ENCODE data around the gene TMEM131. TPM values are rescaled to one million over a fixed set of nuclear protein-coding genes. Genes with fewer than 3 reads are reported as not detected.

The TMEM131 gene
- total and polyA plus RNA-seq, 2 experiments from 2014 or later = 9.2 to 22.7 TPM

DNA sequence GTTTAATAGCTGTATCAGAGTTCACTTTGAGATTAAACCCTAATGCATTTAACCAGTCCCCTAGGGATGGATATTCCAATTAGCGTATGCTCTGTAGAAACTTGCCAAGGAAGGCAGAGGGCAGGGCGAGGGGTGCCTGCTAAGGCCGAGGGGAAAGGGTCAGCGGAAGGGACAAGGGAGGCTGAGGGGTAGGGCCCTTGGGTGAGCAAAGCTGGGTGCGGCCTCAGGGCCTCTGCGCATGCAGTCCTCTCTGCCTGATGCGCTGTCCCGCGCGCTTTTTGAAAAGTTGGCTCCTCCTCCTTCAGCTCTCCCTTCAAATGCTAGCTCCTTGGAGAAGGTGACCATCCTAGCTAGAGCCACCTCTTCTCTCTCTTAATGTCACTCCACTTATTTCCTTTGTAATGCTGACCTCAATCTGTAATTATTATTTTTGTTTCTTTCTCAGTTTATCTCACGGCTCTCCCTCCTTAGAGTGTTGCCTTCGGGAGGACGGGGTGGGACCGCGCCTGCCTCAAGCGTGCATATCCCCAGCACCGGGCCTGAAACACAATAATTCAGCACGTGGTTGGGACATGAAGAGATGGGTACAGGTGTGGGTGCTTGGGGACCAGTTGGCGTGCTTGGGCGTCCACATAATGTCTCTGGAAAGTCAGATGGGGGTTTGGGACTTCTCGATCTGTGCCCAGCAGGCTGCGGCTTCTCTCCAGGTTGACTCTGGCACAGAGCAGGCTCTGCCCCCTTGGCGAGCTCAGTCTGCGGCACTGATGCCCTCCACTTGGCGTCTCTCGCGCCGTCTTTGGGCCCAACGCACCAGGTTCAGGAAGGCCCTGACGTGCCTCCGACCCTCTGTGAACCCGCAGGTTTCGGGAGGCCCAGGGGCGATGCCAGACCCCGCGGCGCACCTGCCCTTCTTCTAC lies 272.3 kb downstream of the TMEM131 start:
- Histone ChIP-seq H2AFZ (peak overlapping the region; percentile 63; the same call in 1 of the 2 replicates), H3K9me2 (ENCODE audit: insufficient read depth) (no peaks in the 10 kb centered on the region), H3K27ac (ENCODE audit: low read depth) (no peak overlapping the region), H3K36me3 (ENCODE audit: insufficient read depth) (no peaks in the 10 kb centered on the region), H3K4me2 (no peak overlapping the region), H4K20me1 (replicated peaks; ENCODE audit: insufficient read depth) (no peaks in the 10 kb centered on the region), H3K27me3 (ENCODE audit: insufficient read depth) (no peaks in the 10 kb centered on the region), H3F3A (replicated peaks; ENCODE audit: low read depth) (no peaks in the 10 kb centered on the region), H3K79me2 (replicated peaks; ENCODE audit: insufficient read depth) (no peaks in the 10 kb centered on the region), H3K4me1 (ENCODE audit: insufficient read depth) (peaks cover 17% of the 10 kb centered on the region), H3K4me3 (no peak overlapping the region)
- DNase-seq (ENCODE audit: low spot score) (no peak), ATAC-seq (no peak)
- Mint-ChIP-seq H3K27ac (no peak overlapping the region), H3K4me1 (peaks cover 19% of the 10 kb centered on the region), H3K27me3 (ENCODE audit: insufficient read depth, low read depth, poor library complexity) (peaks cover 3% of the 10 kb centered on the region), H3K9me3 (no peaks in the 10 kb centered on the region), H3K36me3 (ENCODE audit: low read depth) (no peaks in the 10 kb centered on the region; the same call in 2 of the 3 replicates), H3K4me3 (no peak overlapping the region)
- no peak for TF ChIP-seq ZNF331 (CRISPR knock-in tag; IDR thresholded peaks at IDR 0.05; ENCODE audit: low read depth)

DNA sequence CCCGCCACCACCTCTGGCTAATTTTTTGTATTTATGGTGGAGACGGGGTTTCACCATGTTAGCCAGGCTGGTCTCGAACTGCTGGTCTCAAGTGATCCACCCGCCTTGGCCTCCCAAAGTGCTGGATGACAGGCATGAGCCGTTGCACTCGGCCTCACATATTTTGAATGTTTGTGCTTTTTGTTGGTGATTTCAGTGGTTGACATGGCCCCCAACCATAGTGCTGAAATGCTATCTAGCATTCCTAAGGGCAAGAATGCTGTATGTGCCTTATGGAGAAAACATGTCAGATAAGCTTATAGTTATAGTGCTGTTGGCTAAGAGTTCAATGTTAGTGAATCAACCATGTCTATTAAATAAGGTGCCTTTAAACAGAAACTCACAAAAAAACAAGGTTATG lies 273.5 kb downstream of the TMEM131 start:
- Histone ChIP-seq H3K27me3 (ENCODE audit: insufficient read depth) (no peaks in the 10 kb centered on the region), H3K4me2 (no peak overlapping the region), H2AFZ (no peak overlapping the region), H3K36me3 (ENCODE audit: insufficient read depth) (no peaks in the 10 kb centered on the region), H3K9me2 (ENCODE audit: insufficient read depth) (no peaks in the 10 kb centered on the region), H4K20me1 (replicated peaks; ENCODE audit: insufficient read depth) (no peaks in the 10 kb centered on the region), H3K79me2 (replicated peaks; ENCODE audit: insufficient read depth) (no peaks in the 10 kb centered on the region), H3K27ac (ENCODE audit: low read depth) (no peak overlapping the region), H3K4me3 (no peak overlapping the region), H3K4me1 (ENCODE audit: insufficient read depth) (peaks cover 17% of the 10 kb centered on the region), H3F3A (replicated peaks; ENCODE audit: low read depth) (no peaks in the 10 kb centered on the region)
- H3K4me1 Mint-ChIP-seq = peaks cover 19% of the 10 kb centered on the region
- no peaks in the 10 kb centered on the region for H3K9me3 Mint-ChIP-seq
- peaks cover 2% of the 10 kb centered on the region for H3K27me3 Mint-ChIP-seq (ENCODE audit: insufficient read depth, low read depth, poor library complexity)
- H3K4me3 Mint-ChIP-seq = no peak overlapping the region
- no peak for ATAC-seq
- no peak for DNase-seq (ENCODE audit: low spot score)
- H3K36me3 Mint-ChIP-seq (ENCODE audit: low read depth) = no peaks in the 10 kb centered on the region
- TF ChIP-seq EZH2phosphoT487 (IDR thresholded peaks at IDR 0.05; ENCODE audit: unreplicated experiment) (no peak), EZH2 (IDR thresholded peaks at IDR 0.05; ENCODE audit: low read depth, unreplicated experiment) (no peak), ZNF114 (CRISPR knock-in tag; IDR thresholded peaks at IDR 0.05) (no peak), ZNF331 (CRISPR knock-in tag; IDR thresholded peaks at IDR 0.05; ENCODE audit: low read depth) (no peak)
- TF ChIP-seq, protein P1, sequence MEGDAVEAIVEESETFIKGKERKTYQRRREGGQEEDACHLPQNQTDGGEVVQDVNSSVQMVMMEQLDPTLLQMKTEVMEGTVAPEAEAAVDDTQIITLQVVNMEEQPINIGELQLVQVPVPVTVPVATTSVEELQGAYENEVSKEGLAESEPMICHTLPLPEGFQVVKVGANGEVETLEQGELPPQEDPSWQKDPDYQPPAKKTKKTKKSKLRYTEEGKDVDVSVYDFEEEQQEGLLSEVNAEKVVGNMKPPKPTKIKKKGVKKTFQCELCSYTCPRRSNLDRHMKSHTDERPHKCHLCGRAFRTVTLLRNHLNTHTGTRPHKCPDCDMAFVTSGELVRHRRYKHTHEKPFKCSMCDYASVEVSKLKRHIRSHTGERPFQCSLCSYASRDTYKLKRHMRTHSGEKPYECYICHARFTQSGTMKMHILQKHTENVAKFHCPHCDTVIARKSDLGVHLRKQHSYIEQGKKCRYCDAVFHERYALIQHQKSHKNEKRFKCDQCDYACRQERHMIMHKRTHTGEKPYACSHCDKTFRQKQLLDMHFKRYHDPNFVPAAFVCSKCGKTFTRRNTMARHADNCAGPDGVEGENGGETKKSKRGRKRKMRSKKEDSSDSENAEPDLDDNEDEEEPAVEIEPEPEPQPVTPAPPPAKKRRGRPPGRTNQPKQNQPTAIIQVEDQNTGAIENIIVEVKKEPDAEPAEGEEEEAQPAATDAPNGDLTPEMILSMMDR (conservative IDR thresholded peaks at IDR 0.05; ENCODE audit: low read depth in 2 of 2) = no peak
- no peak overlapping the region for H3K27ac Mint-ChIP-seq

DNA sequence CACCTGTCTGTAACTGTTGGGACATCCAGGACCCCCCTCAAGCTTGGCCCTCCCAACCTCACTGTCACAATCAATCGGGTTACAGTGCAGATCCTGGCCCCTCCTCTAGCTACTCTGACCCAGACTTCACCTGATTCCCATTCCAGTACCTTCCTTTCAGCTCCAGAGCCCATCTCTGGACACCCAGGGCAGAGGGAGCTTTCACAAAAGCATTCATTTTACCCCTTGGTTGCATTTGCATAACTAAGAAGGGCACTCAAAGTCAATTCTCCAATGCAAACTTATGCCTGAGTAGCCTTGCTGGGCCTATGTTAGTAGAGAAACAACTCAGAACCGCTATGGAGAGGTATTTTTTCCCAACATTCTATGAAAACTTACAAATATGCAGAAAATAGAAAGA lies 275.0 kb downstream of the TMEM131 start:
- Histone ChIP-seq H4K20me1 (replicated peaks; ENCODE audit: insufficient read depth) (no peaks in the 10 kb centered on the region), H3K9me2 (ENCODE audit: insufficient read depth) (no peaks in the 10 kb centered on the region), H3K36me3 (ENCODE audit: insufficient read depth) (no peaks in the 10 kb centered on the region), H2AFZ (peak overlapping the region; percentile 0; the same call in 1 of the 2 replicates), H3K4me1 (ENCODE audit: insufficient read depth) (peaks cover 17% of the 10 kb centered on the region), H3K27me3 (ENCODE audit: insufficient read depth) (no peaks in the 10 kb centered on the region), H3K4me2 (peak overlapping the region; percentile 35), H3K79me2 (replicated peaks; ENCODE audit: insufficient read depth) (no peaks in the 10 kb centered on the region), H3K27ac (ENCODE audit: low read depth) (no peak overlapping the region), H3F3A (replicated peaks; ENCODE audit: low read depth) (no peaks in the 10 kb centered on the region), H3K4me3 (no peak overlapping the region)
- Mint-ChIP-seq H3K27ac (no peak overlapping the region), H3K4me1 (peaks cover 20% of the 10 kb centered on the region), H3K9me3 (no peaks in the 10 kb centered on the region), H3K27me3 (ENCODE audit: insufficient read depth, low read depth, poor library complexity) (peaks cover 2% of the 10 kb centered on the region), H3K36me3 (ENCODE audit: low read depth) (no peaks in the 10 kb centered on the region; the same call in 2 of the 3 replicates), H3K4me3 (peak overlapping the region; percentile 28; the same call in 2 of the 3 replicates)
- TF ChIP-seq NANOG (IDR thresholded peaks at IDR 0.05; ENCODE audit: borderline replicate concordance) (peak; percentile 43; the same call in 1 of the 2 replicates), POLR2AphosphoS5 (IDR thresholded peaks at IDR 0.05; ENCODE audit: low read depth) (no peak)
- DNase-seq (ENCODE audit: low spot score) (no peak), ATAC-seq (peak; percentile 64)
